Natural killer cell (primary cell): ENCODE measurements around the gene NSG2. TPM values are rescaled to one million over a fixed set of nuclear protein-coding genes. Genes with fewer than 3 reads are reported as not detected.

Experiments
- ATAC-seq, 3 donors: fragments of 150-1000 bp in 2 of 3; fragments of 200-7000 bp in 1 of 3; cut with Tn5 transposase; 1 replicate in 1 of 3; 2 replicates in 2 of 3; pipeline ENCODE4 v1.10.0; 2021; ENCODE audit warnings: mild to moderate bottlenecking in 2 of 3, moderate library complexity in 2 of 3
- DNase-seq, 2 donors: peaks; one replicate each; pipeline versions ENCODE4 v3.0.0 to v3.0.0-alpha.2; 2013 to 2021; ENCODE audit warnings: mixed read lengths in 1 of 2
- H3K27ac ChIP-seq: one replicate; pipeline ENCODE4 v1.5.1; 2013; ENCODE audit warnings: mild to moderate bottlenecking, low read length
- H3K27me3 ChIP-seq: one replicate; pipeline ENCODE4 v1.6.1; 2013; ENCODE audit warnings: low read length; ENCODE audit not compliant: control insufficient read depth, insufficient read depth
- H3K36me3 ChIP-seq: one replicate; pipeline ENCODE4 v1.6.1; 2013; ENCODE audit warnings: low read length; ENCODE audit not compliant: control insufficient read depth, insufficient read depth
- H3K4me1 ChIP-seq: one replicate; pipeline ENCODE4 v1.6.1; 2013; ENCODE audit warnings: low read length; ENCODE audit not compliant: control insufficient read depth, insufficient read depth
- H3K4me3 ChIP-seq: one replicate; pipeline ENCODE4 v1.5.1; 2013; ENCODE audit warnings: low read length
- H3K9me3 ChIP-seq: one replicate; pipeline ENCODE4 v1.6.1; 2013; ENCODE audit warnings: low read length; ENCODE audit not compliant: control insufficient read depth, insufficient read depth
- H3K27ac Mint-ChIP-seq, 2 donors: one replicate each; pipeline ENCODE4 v1.8.0; 2022; ENCODE audit warnings: mild to moderate bottlenecking in 2 of 2, mixed read lengths in 2 of 2, moderate library complexity in 1 of 2
- H3K27me3 Mint-ChIP-seq, 2 donors: one replicate each; pipeline ENCODE4 v1.8.0; 2022; ENCODE audit warnings: low read depth in 2 of 2, mixed read lengths in 2 of 2
- H3K36me3 Mint-ChIP-seq: one replicate; pipeline ENCODE4 v1.8.0; 2022; ENCODE audit warnings: mixed read lengths
- H3K4me1 Mint-ChIP-seq, 2 donors: one replicate each; pipeline ENCODE4 v1.8.0; 2022; ENCODE audit warnings: mixed read lengths in 2 of 2
- H3K4me3 Mint-ChIP-seq: one replicate; pipeline ENCODE4 v1.8.0; 2022; ENCODE audit warnings: mild to moderate bottlenecking, moderate library complexity, mixed read lengths
- H3K9me3 Mint-ChIP-seq, 2 donors: one replicate each; pipeline ENCODE4 v1.8.0; 2022; ENCODE audit warnings: mixed read lengths in 2 of 2
- CTCF ChIP-seq: fragments of 200-600 bp; IDR thresholded peaks from one replicate; pipeline ENCODE4 v1.8.0; 2022; ENCODE audit warnings: antibody characterized with exemption
- WGBS: methylation state at CpG from one replicate; pipeline ENCODE4 v1.1.7; 2013; ENCODE audit warnings: missing lambda C conversion rate; ENCODE audit not compliant: insufficient coverage; 5-methylcytosine and 5-hydroxymethylcytosine counted together
- intact Hi-C: fragments of 100-400 bp; cut with micrococcal nuclease; formaldehyde crosslinking; loops from one replicate; pipeline ENCODE4 v1.14.2; 2022
- total RNA-seq, 4 donors: library from RNA; stranded (reverse); fragments of 120-200 nt in 1 of 4; gene quantifications; one replicate each; pipeline versions ENCODE4 v1.2.3 to v1.2.4, GENCODE V29; 2013 to 2022

Gene NSG2
- total RNA-seq, 3 donors from 2014 or later (not counting 1 experiment from before 2014, with no cell fraction given) = not detected

- no peak overlapping the region for H3K27ac Mint-ChIP-seq
- H3K27me3 Mint-ChIP-seq = peaks cover 3 to 16% of the 10 kb centered on the region in 2 donors
- whole genome bisulfite sequencing = 86% methylated on average over 5 of the region's 6 CpGs
These were observed 846 bp upstream of the NSG2 start for GRCh38 chr5:174044466-174045254.

GRCh38 chr5:174046558-174046957 is 1.1 kb downstream of the NSG2 start:
- no peak for ATAC-seq
- no peaks in the 10 kb centered on the region for H3K36me3 Mint-ChIP-seq
- intact Hi-C loops = no loop called here
- H3K27me3 Mint-ChIP-seq = peaks cover 6 to 14% of the 10 kb centered on the region in 2 donors
- H3K4me3 Mint-ChIP-seq = no peak overlapping the region
- no peak for DNase-seq
- Histone ChIP-seq H3K36me3 (no peaks in the 10 kb centered on the region), H3K4me3 (no peak overlapping the region), H3K27me3 (peaks cover under 1% of the 10 kb centered on the region), H3K4me1 (no peaks in the 10 kb centered on the region), H3K9me3 (no peaks in the 10 kb centered on the region), H3K27ac (no peak overlapping the region)
- TF ChIP-seq CTCF = no peak
- H3K9me3 Mint-ChIP-seq = no peaks in the 10 kb centered on the region
- H3K27ac Mint-ChIP-seq = no peak overlapping the region
- no peaks in the 10 kb centered on the region for H3K4me1 Mint-ChIP-seq
- WGBS = 81% methylated on average over 5 of the region's 5 CpGs

More at GRCh38 chr5:174044466-174045254, 846 bp upstream of the NSG2 start:
- no peak for ATAC-seq
- H3K4me3 ChIP-seq = no peak overlapping the region
- Mint-ChIP-seq H3K4me1 (no peaks in the 10 kb centered on the region), H3K36me3 (no peaks in the 10 kb centered on the region), H3K9me3 (no peaks in the 10 kb centered on the region), H3K4me3 (no peak overlapping the region)
- DNase-seq = no peak
- no peaks in the 10 kb centered on the region for H3K36me3 ChIP-seq
- H3K27me3 ChIP-seq = peaks cover 3% of the 10 kb centered on the region
- TF ChIP-seq CTCF = no peak
- no peaks in the 10 kb centered on the region for H3K4me1 ChIP-seq
- H3K9me3 ChIP-seq = no peaks in the 10 kb centered on the region
- no peak overlapping the region for H3K27ac ChIP-seq
- intact Hi-C loops = no loop called here

- 78% methylated on average over 4 of the region's 4 CpGs for WGBS
- no peak for DNase-seq
- H3K4me3 ChIP-seq = no peak overlapping the region
- H3K36me3 ChIP-seq = no peaks in the 10 kb centered on the region
- H3K9me3 ChIP-seq = no peaks in the 10 kb centered on the region
- no peak overlapping the region for H3K27ac Mint-ChIP-seq
- ATAC-seq = no peak
- H3K4me1 Mint-ChIP-seq = no peaks in the 10 kb centered on the region
- no peak for TF ChIP-seq CTCF
- H3K4me3 Mint-ChIP-seq = no peak overlapping the region
- H3K9me3 Mint-ChIP-seq = no peaks in the 10 kb centered on the region
- H3K4me1 ChIP-seq = no peaks in the 10 kb centered on the region
- intact Hi-C loops = no loop called here
- H3K27me3 Mint-ChIP-seq = peaks cover 6 to 14% of the 10 kb centered on the region in 2 donors
- no peaks in the 10 kb centered on the region for H3K36me3 Mint-ChIP-seq
- no peaks in the 10 kb centered on the region for H3K27me3 ChIP-seq
- H3K27ac ChIP-seq = no peak overlapping the region
These were observed 2.1 kb downstream of the NSG2 start for GRCh38 chr5:174047472-174048099.
